SK-N-MC (cell line): ENCODE results near the gene RGS3.

ENCODE experiments used
- EZH2 ChIP-seq: fragments of 200-600 bp; sonication (generic); IDR thresholded peaks from one replicate; pipeline ENCODE4 v1.6.1; 2017; ENCODE audit warnings: antibody characterized with exemption
- POLR2AphosphoS5 ChIP-seq: IDR thresholded peaks from 2 replicates; pipeline ENCODE4 v1.6.1; 2012; ENCODE audit warnings: mild to moderate bottlenecking, low read depth, low read length, borderline replicate concordance

DNA sequence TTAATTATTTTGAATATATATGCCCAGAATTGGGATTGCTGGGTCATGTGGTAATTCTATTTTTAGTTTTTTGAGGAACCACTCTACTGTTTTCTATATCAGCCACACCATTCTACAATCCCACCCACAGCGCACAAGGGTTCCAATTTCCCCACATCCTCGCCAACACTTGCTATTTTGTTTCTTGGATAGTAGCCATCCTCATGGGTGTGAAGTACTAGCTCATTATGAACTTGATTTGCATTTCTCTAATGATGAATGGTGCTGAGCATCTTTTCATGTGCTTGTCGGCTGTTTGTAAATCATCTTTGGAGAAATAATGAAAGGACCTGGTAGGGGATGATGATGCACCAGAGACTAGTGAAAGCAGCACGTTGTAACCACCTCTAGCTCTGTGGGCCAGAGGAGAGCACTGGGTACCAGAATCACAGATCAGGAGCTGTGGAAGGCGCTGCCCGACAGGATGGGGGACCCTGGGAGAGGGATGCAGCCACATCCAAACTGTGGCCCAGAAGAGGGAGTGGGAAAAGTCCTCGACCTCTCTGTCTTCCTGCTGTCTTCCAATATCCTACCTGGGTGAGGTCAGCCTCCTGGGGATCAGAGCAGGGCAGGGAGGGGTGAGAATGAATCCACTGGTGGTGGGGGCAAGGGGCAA is 155.4 kb downstream of the RGS3 start:
- TF ChIP-seq POLR2AphosphoS5 (no peak), EZH2 (no peak)
